Brain microvascular endothelial cell (primary cell): Measurements from ENCODE around the gene CDH24.

ENCODE experiments used
- DNase-seq: peaks from one replicate; pipeline ENCODE4 v3.0.0-alpha.2; 2020
- H3K27ac ChIP-seq: fragments of 250-450 bp; sonication (Bioruptor Pico); 2 replicates; pipeline ENCODE4 v1.5.1; 2020; ENCODE audit warnings: mild to moderate bottlenecking, moderate library complexity
- H3K27me3 ChIP-seq: fragments of 250-450 bp; sonication (Bioruptor Pico); replicated peaks from 2 replicates; pipeline ENCODE4 v1.5.1; 2020; ENCODE audit warnings: mild to moderate bottlenecking
- H3K36me3 ChIP-seq: fragments of 250-450 bp; sonication (Bioruptor Pico); replicated peaks from 2 replicates; pipeline ENCODE4 v1.5.1; 2020; ENCODE audit warnings: mild to moderate bottlenecking
- H3K4me3 ChIP-seq: 2 replicates; pipeline ENCODE4 v1.5.1; 2011; ENCODE audit warnings: low read depth, mild to moderate bottlenecking, control low read depth, low read length, moderate library complexity
- CTCF ChIP-seq: IDR thresholded peaks from 2 replicates; pipeline ENCODE4 v1.5.1; 2011; ENCODE audit warnings: low read depth, mild to moderate bottlenecking, moderate library complexity, low read length, control low read depth, inconsistent platforms; ENCODE audit errors: missing control alignments
- in situ Hi-C: cut with HindIII; loops from 2 replicates; pipeline ENCODE4 v1.10.0; 2017; ENCODE audit warnings: low sequenced_read_pairs, low pct_ligation_motif_present

The CDH24 gene

GRCh38 chr14:23051141-23052057 is 5.9 kb downstream of the CDH24 start:
- H3K27ac ChIP-seq: no peak overlapping the region
- no peak for TF ChIP-seq CTCF
- in situ Hi-C loops: no loop called here
- DNase-seq: no peak
- H3K4me3 ChIP-seq: no peak overlapping the region
- no peaks in the 10 kb centered on the region for H3K27me3 ChIP-seq
- no peaks in the 10 kb centered on the region for H3K36me3 ChIP-seq

GRCh38 chr14:23049011-23049410 is 8.3 kb downstream of the CDH24 start:
- no peaks in the 10 kb centered on the region for H3K27me3 ChIP-seq
- in situ Hi-C loops: loop anchor here (10.0 kb wide), 1 partner anchor 64 kb away; the partner anchor contains the start of gene AJUBA
- H3K36me3 ChIP-seq: no peaks in the 10 kb centered on the region
- DNase-seq: no peak
- H3K4me3 ChIP-seq: no peak overlapping the region
- no peak for TF ChIP-seq CTCF
- H3K27ac ChIP-seq: no peak overlapping the region

- in situ Hi-C loops: loop anchor here (10.0 kb wide), 1 partner anchor 63 kb away; the partner anchor contains the start of gene AJUBA
- H3K27me3 ChIP-seq: no peaks in the 10 kb centered on the region
- no peak overlapping the region for H3K4me3 ChIP-seq
- H3K27ac ChIP-seq: no peak overlapping the region
- no peak for TF ChIP-seq CTCF
- H3K36me3 ChIP-seq: no peaks in the 10 kb centered on the region
- no peak for DNase-seq
These were observed 9.3 kb downstream of the CDH24 start for GRCh38 chr14:23047751-23048693.

GRCh38 chr14:23047034-23047634 is 10.2 kb downstream of the CDH24 start:
- Histone ChIP-seq H3K27me3 (no peaks in the 10 kb centered on the region), H3K4me3 (no peak overlapping the region), H3K36me3 (no peaks in the 10 kb centered on the region), H3K27ac (no peak overlapping the region)
- TF ChIP-seq CTCF: no peak
- in situ Hi-C loops: loop anchor here (10.0 kb wide), 1 partner anchor 62 kb away; the partner anchor contains the start of gene AJUBA
- DNase-seq: no peak

- Histone ChIP-seq H3K27ac (no peak overlapping the region), H3K4me3 (no peak overlapping the region), H3K36me3 (no peaks in the 10 kb centered on the region), H3K27me3 (no peaks in the 10 kb centered on the region)
- TF ChIP-seq CTCF: no peak
- DNase-seq: no peak
- in situ Hi-C loops: loop anchor here (10.0 kb wide), 1 partner anchor 61 kb away; the partner anchor contains the start of gene AJUBA
These were observed 11.6 kb downstream of the CDH24 start for GRCh38 chr14:23045419-23046357.
